GM12872 (cell line): ENCODE data around the gene CLIP3.

Experiments used
- CTCF ChIP-seq: IDR thresholded peaks from 3 replicates; pipeline ENCODE4 v1.5.1; 2011; ENCODE audit warnings: low read depth, mild to moderate bottlenecking, low read length, moderate library complexity; ENCODE audit not compliant: insufficient read depth

Gene CLIP3

GRCh38 chr19:36041831-36042230, 9.2 kb upstream of the CLIP3 start:
- TF ChIP-seq CTCF: no peak

- TF ChIP-seq CTCF: no peak
Measured at GRCh38 chr19:36040495-36040894, 7.8 kb upstream of the CLIP3 start.

DNA sequence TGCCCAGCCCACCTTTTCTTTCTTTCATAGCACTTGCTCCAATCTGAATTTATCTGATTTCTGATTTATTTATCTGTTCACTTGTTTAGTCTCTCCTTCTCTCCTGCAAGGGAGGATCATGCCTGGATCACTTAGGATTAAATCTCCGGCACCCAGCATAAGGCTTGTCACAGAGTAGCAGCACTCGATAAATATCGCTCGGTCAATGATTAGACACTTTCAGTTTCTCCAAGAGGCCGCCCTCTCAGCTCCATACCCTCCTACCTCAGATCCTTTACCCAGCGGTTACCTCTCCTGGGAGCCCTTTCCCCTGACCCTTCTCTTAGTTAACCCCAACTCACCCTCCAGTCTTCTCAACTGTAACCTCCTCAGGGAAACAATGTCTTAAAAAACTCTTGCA, 1.4 kb downstream of the CLIP3 start:
- TF ChIP-seq CTCF: no peak

- TF ChIP-seq CTCF: peak; percentile 31; the same call in 2 of the 3 replicates
Measured at GRCh38 chr19:36030264-36031148, 2.2 kb downstream of the CLIP3 start.

DNA sequence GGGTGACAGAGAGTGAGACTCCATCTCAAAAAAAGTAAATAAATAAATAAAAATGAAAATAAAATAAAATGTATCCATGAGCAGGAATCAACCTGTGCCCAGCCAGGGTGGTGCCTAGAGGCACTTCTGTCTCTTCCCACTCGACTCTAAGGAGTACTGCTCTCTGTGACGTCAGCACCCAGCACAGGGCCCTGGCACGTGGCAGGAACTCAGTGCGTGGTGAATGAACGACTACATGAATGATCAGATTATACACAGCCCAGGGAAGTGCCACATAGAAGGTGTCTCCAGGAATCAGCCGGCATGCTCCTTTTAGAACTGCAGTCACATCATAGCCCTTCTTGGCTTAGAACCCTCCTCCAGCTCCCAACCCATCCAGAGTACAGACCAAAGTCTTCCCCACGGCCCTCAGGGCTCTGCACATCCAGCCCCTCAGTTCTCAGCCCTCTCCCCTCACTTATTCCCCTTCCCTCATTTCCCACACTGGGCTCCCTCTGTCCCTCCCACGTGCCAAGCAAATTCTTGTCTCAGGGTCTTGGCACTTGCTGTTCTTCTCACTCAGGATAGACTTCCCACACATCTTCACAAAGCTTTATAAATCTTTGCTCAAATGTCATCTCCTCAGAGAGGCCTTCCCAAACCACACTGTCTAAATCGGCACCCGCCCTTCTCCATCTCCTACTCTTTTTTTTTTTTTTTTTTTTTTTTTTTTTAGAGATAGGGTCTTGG, 4.2 kb downstream of the CLIP3 start:
- no peak for TF ChIP-seq CTCF

DNA sequence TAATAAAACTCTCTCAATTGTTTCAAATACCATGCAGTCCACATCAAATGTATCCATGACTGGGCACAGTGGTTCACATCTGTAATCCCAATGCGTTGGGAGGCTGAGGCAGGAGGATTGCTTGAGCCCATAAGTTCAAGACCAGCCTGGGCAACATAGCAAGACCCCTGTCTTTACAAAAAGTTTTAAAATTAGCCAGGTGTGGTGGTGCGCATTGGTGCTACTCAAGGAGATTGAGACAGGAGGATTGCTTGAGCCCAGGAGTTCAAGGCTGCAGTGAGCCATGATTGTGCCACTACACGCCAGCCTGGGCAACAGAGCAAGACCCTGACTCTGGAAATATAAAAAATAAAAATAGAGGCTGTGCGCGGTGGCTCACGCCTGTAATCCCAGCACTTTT, 5.0 kb downstream of the CLIP3 start:
- no peak for TF ChIP-seq CTCF

- TF ChIP-seq CTCF: no peak
Measured at GRCh38 chr19:36026091-36026876, 6.4 kb downstream of the CLIP3 start.
